ENCODE data around the gene RPP25L. TPM values are rescaled to one million over a fixed set of nuclear protein-coding genes. Genes with fewer than 3 reads are reported as not detected.
A peak's percentile ranks its signal among the peaks of the same experiment; 100 is the strongest.

The RPP25L gene
- polyA plus RNA-seq, 3 donors, result 20.1 to 42.3 (median 39.4) TPM

DNA sequence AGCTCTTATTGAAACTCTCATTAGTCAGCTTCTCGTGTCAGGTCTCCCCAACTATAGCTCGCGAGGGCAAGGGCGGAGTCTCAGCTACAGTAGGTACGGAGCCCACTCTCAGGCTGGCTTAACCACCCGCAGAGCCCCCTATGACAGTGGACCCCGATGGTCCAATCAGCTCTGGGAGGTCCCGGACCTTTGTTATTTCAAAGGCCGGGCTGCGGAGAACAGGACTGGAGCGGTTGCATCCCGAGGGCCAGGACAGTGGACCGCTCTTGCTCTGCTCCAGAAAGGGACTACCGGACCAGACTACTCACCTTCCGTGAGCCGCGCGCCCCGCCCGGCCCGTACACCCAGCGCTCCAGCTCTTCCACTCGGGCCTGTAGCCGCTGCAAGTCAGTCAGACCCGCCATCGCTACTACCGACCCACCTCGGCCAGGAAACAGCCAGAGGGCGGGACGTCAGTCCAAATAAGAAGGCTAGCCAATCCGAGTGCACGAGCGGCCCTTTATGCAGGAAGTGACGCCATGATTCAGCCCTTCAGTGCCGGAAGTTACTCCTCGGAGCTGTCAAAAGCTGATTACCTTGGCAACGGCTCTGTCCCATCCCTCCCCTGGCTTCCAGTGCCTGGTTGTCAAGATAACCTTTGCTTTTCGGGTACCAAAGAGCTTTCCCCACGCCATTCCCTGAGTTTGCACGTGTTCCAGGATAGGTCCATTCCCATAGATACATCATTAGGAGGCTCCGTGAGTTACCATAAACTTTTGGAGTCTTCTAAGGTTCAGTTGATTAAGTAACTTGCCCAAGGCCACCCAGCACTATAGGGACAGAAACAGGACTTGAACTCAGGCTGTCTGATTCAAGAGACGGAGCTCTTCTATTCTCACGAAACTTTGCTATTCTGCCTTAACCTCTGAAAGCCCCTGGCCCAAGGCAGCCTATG, 8.4 kb upstream of the RPP25L start, which contains the start of gene DCTN3:
TSS of gene DCTN3 (minus strand) at position 435 of the 934 bp plus-strand sequence. CDS start at position 404, 31 bp downstream.
- Mint-ChIP-seq H3K27me3 (ENCODE audit: low read depth in 3 of 3) (peaks cover 44% of the 10 kb centered on the region in 3 donors), H3K9me3 (peaks cover 3 to 29% (median 20%) of the 10 kb centered on the region in 7 donors), H3K4me3 (peak within 1 kb of the TSS; percentile 89 to 97), H3K27ac (peak within 1 kb of the TSS; percentile 84 to 93 (median 88)), H3K4me1 (peaks cover 23% of the 10 kb centered on the region), H3K36me3 (peaks cover 34 to 44% of the 10 kb centered on the region in 2 donors)
- Histone ChIP-seq H3K4me1 (ENCODE audit: control insufficient read depth in 1 of 2, insufficient read depth in 2 of 2, low read length in 2 of 2) (peaks cover 14 to 20% of the 10 kb centered on the region in 2 donors), H3K9ac (ENCODE audit: insufficient read depth, low read length, poor library complexity, severe bottlenecking) (peak within 1 kb of the TSS; percentile 80), H3K9me3 (replicated peaks in 1 of 2; ENCODE audit: control insufficient read depth in 1 of 2, insufficient read depth in 1 of 2, low read length in 2 of 2) (peaks cover 0 to 30% of the 10 kb centered on the region in 2 donors), H3K36me3 (replicated peaks in 1 of 2; ENCODE audit: control insufficient read depth in 1 of 2, insufficient read depth in 2 of 2, low read length in 2 of 2) (peaks cover 28 to 35% of the 10 kb centered on the region in 2 donors), H3K4me2 (replicated peaks; ENCODE audit: extremely low read depth, low read length, poor library complexity, severe bottlenecking) (peak within 1 kb of the TSS; percentile 93), H3K27me3 (ENCODE audit: control insufficient read depth in 2 of 2, insufficient read depth in 2 of 2, low read length in 2 of 2) (peaks cover 32 to 39% of the 10 kb centered on the region in 2 donors), H4K20me1 (ENCODE audit: insufficient read depth, low read length) (no peaks in the 10 kb centered on the region), H3K79me2 (ENCODE audit: insufficient read depth, low read length) (peaks cover 10% of the 10 kb centered on the region), H3K4me3 (replicated peaks in 1 of 3; ENCODE audit: low read depth in 2 of 3, low read length in 3 of 3) (peak within 1 kb of the TSS; percentile 68 to 88 (median 86)), H2AFZ (ENCODE audit: insufficient read depth, low read depth, low read length, poor library complexity, severe bottlenecking) (peak within 1 kb of the TSS; percentile 96), H3K27ac (ENCODE audit: low read depth in 1 of 2, low read length in 2 of 2) (peak within 1 kb of the TSS; percentile 32 to 78)
- under 1% methylated on average over 40 of the region's 43 CpGs for WGBS (ENCODE audit: insufficient coverage)
- intact Hi-C loops (cut with micrococcal nuclease), result no loop called here
- peak; percentile 92 to 98 (median 94) for DNase-seq
- TF ChIP-seq, protein P1, sequence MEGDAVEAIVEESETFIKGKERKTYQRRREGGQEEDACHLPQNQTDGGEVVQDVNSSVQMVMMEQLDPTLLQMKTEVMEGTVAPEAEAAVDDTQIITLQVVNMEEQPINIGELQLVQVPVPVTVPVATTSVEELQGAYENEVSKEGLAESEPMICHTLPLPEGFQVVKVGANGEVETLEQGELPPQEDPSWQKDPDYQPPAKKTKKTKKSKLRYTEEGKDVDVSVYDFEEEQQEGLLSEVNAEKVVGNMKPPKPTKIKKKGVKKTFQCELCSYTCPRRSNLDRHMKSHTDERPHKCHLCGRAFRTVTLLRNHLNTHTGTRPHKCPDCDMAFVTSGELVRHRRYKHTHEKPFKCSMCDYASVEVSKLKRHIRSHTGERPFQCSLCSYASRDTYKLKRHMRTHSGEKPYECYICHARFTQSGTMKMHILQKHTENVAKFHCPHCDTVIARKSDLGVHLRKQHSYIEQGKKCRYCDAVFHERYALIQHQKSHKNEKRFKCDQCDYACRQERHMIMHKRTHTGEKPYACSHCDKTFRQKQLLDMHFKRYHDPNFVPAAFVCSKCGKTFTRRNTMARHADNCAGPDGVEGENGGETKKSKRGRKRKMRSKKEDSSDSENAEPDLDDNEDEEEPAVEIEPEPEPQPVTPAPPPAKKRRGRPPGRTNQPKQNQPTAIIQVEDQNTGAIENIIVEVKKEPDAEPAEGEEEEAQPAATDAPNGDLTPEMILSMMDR (IDR thresholded peaks at IDR 0.05), result no peak

DNA sequence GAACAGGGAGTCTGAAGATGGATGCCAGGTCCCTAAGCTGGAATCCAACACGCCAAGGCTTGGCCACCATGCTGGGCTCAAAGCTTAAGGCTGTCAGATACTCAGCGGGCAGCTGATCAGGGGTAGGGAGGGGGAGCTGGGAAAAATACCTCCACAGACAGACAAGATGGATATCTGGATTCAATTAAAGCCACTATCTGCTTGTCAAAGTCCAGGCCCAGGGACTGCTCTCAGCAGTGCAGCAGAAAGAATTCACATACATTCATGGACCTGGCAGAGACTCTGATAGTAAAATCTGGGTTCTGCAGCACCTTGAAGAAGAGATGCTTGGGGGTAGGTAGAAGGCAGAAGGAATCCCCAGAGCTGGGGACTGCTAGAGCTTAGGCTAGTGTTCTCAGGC, 3.2 kb upstream of the RPP25L start:
- H3K27me3 Mint-ChIP-seq (ENCODE audit: low read depth in 3 of 3), result peaks cover 0 to 3% (median 0%) of the 10 kb centered on the region in 3 donors
- no peak for DNase-seq
- Histone ChIP-seq H3K79me2 (ENCODE audit: insufficient read depth, low read length) (peaks cover 23% of the 10 kb centered on the region), H3K9me3 (replicated peaks in 1 of 2; ENCODE audit: control insufficient read depth in 1 of 2, insufficient read depth in 1 of 2, low read length in 2 of 2) (no peaks in the 10 kb centered on the region), H4K20me1 (ENCODE audit: insufficient read depth, low read length) (no peaks in the 10 kb centered on the region), H3K9ac (ENCODE audit: insufficient read depth, low read length, poor library complexity, severe bottlenecking) (no peak overlapping the region), H3K36me3 (replicated peaks in 1 of 2; ENCODE audit: control insufficient read depth in 1 of 2, insufficient read depth in 2 of 2, low read length in 2 of 2) (peaks cover 42 to 55% of the 10 kb centered on the region in 2 donors), H3K27ac (ENCODE audit: low read depth in 1 of 2, low read length in 2 of 2) (no peak overlapping the region), H3K4me1 (ENCODE audit: control insufficient read depth in 1 of 2, insufficient read depth in 2 of 2, low read length in 2 of 2) (peaks cover 33 to 40% of the 10 kb centered on the region in 2 donors), H3K4me2 (replicated peaks; ENCODE audit: extremely low read depth, low read length, poor library complexity, severe bottlenecking) (no peak overlapping the region), H2AFZ (ENCODE audit: insufficient read depth, low read depth, low read length, poor library complexity, severe bottlenecking) (no peak overlapping the region), H3K27me3 (ENCODE audit: control insufficient read depth in 2 of 2, insufficient read depth in 2 of 2, low read length in 2 of 2) (no peaks in the 10 kb centered on the region), H3K4me3 (replicated peaks in 1 of 3; ENCODE audit: low read depth in 2 of 3, low read length in 3 of 3) (no peak overlapping the region)
- TF ChIP-seq, protein P1 (IDR thresholded peaks at IDR 0.05), result no peak
- H3K36me3 Mint-ChIP-seq, result peaks cover 46 to 55% of the 10 kb centered on the region in 2 donors
- H3K9me3 Mint-ChIP-seq, result peaks cover 0 to 3% (median 0%) of the 10 kb centered on the region in 7 donors
- no peak overlapping the region for H3K27ac Mint-ChIP-seq
- H3K4me3 Mint-ChIP-seq, result no peak overlapping the region
- H3K4me1 Mint-ChIP-seq, result peaks cover 40% of the 10 kb centered on the region
- intact Hi-C loops (cut with micrococcal nuclease), result loop anchor here in 1 of 2 donors (10.0 kb wide), 1 partner anchor 160 kb away; the partner anchor contains the start of genes DNAI1 and FAM219A
- no CpG with 5 or more reads among the region's 2 CpGs for WGBS (ENCODE audit: insufficient coverage)
